ENCODE results near the gene ZSCAN23. TPM values are rescaled to one million over a fixed set of nuclear protein-coding genes. Genes with fewer than 3 reads are reported as not detected.

Gene ZSCAN23
- total and polyA plus RNA-seq, 4 donors, result 0.06 to 0.65 (median 0.42) TPM; not detected in 1

- TF ChIP-seq REST (IDR thresholded peaks at IDR 0.05) (no peak), FOXA1 (IDR thresholded peaks at IDR 0.05) (no peak)
Measured at GRCh38 chr6:28489366-28490204, 46.3 kb upstream of the ZSCAN23 start (continued).

GRCh38 chr6:28488916-28489365 is 45.6 kb upstream of the ZSCAN23 start:
- no peak overlapping the region for H3K4me3 ChIP-seq (ENCODE audit: low read depth in 1 of 3, low read length in 3 of 3)
- WGBS, result 28% methylated on average over 14 of the region's 14 CpGs
- no peak overlapping the region for H3K27ac ChIP-seq (ENCODE audit: low read depth in 1 of 2, low read length in 2 of 2)
- DNase-seq (ENCODE audit: low spot score), result no peak
- no peaks in the 10 kb centered on the region for H3K36me3 ChIP-seq (ENCODE audit: control insufficient read depth in 4 of 4, insufficient read depth in 3 of 4, low read depth in 1 of 4, low read length in 3 of 4)
- H3K4me1 ChIP-seq (ENCODE audit: control insufficient read depth in 4 of 4, insufficient read depth in 4 of 4, low read length in 3 of 4), result peaks cover 0 to 3% (median 1%) of the 10 kb centered on the region in 4 donors
- peaks cover 0 to 13% (median 6%) of the 10 kb centered on the region in 4 donors for H3K27me3 ChIP-seq (ENCODE audit: control insufficient read depth in 4 of 4, insufficient read depth in 4 of 4, low read length in 3 of 4)
- no peak overlapping the region for H3K9ac ChIP-seq (ENCODE audit: low read depth in 1 of 2, low read length in 2 of 2)
- no peak for TF ChIP-seq RXRA (IDR thresholded peaks at IDR 0.05)
- H3K9me3 ChIP-seq (ENCODE audit: control insufficient read depth in 4 of 4, low read length in 3 of 4), result peaks cover 0 to 2% (median 0%) of the 10 kb centered on the region in 4 donors

DNA sequence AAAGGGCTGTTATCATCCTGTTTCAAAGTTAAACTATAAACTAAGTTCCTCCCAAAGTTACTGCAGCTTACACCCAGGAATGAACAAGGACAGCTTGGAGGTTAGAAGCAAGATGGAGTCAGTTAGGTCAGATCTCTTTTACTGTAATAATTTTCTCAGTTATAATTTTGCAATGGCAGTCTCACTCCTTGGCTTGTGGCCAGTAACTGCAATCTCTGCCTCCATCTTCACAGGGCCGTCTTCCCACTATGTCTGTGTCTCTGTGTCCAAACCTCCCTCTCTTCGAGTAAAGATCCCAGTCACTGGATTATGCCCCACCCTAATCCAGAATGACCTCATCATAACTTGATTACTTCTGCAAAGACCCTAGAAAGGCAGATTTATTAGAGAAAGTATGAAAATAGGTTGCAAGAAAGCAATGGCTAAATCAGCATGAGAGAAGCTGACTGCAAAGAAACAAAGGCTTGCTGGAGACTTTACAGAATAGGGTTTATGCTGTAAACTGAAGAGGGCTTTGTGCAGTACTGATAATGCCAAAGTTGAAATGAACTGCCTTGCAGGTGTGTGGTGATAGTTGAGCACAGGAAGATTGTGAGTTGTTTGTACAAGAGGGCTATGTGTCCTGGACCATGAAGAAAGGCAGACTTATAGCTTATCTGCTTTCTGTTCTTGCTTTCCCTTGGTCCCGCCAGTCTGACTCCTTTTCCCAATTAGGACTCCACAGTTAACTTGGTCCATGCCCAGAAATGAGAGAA is 43.9 kb upstream of the ZSCAN23 start:
- TF ChIP-seq TAF1 (conservative IDR thresholded peaks at IDR 0.05) (no peak), YY1 (IDR thresholded peaks at IDR 0.05) (no peak), RAD21 (IDR thresholded peaks at IDR 0.05) (no peak), ATF3 (IDR thresholded peaks at IDR 0.05) (no peak), FOXA2 (IDR thresholded peaks at IDR 0.05) (no peak), HNF4A (conservative IDR thresholded peaks at IDR 0.05) (no peak), JUND (IDR thresholded peaks at IDR 0.05) (no peak), EGR1 (IDR thresholded peaks at IDR 0.05; ENCODE audit: low read depth in 2 of 2) (no peak), NR2F2 (IDR thresholded peaks at IDR 0.05) (no peak), FOXA1 (IDR thresholded peaks at IDR 0.05) (no peak), SP1 (IDR thresholded peaks at IDR 0.05) (no peak), RXRA (IDR thresholded peaks at IDR 0.05) (no peak), MAX (IDR thresholded peaks at IDR 0.05) (no peak), HNF4G (IDR thresholded peaks at IDR 0.05) (no peak), GABPA (IDR thresholded peaks at IDR 0.05 in 1 of 2, conservative IDR thresholded peaks at IDR 0.05 in 1 of 2) (no peak), CTCF (IDR thresholded peaks at IDR 0.05; ENCODE audit: low read depth, low read length, missing input control) (no peak)
- TF ChIP-seq, protein P1, sequence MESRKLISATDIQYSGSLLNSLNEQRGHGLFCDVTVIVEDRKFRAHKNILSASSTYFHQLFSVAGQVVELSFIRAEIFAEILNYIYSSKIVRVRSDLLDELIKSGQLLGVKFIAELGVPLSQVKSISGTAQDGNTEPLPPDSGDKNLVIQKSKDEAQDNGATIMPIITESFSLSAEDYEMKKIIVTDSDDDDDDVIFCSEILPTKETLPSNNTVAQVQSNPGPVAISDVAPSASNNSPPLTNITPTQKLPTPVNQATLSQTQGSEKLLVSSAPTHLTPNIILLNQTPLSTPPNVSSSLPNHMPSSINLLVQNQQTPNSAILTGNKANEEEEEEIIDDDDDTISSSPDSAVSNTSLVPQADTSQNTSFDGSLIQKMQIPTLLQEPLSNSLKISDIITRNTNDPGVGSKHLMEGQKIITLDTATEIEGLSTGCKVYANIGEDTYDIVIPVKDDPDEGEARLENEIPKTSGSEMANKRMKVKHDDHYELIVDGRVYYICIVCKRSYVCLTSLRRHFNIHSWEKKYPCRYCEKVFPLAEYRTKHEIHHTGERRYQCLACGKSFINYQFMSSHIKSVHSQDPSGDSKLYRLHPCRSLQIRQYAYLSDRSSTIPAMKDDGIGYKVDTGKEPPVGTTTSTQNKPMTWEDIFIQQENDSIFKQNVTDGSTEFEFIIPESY (IDR thresholded peaks at IDR 0.05), result no peak
- WGBS, result 71% methylated on average over 3 of the region's 3 CpGs
- Histone ChIP-seq H3K27me3 (ENCODE audit: control insufficient read depth in 4 of 4, insufficient read depth in 4 of 4, low read length in 3 of 4) (peaks cover 0 to 13% (median 6%) of the 10 kb centered on the region in 4 donors), H3K27ac (ENCODE audit: low read depth in 1 of 2, low read length in 2 of 2) (no peak overlapping the region), H3K9ac (ENCODE audit: low read depth in 1 of 2, low read length in 2 of 2) (no peak overlapping the region), H3K9me3 (ENCODE audit: control insufficient read depth in 4 of 4, low read length in 3 of 4) (peaks cover 0 to 2% (median 0%) of the 10 kb centered on the region in 4 donors), H3K4me1 (ENCODE audit: control insufficient read depth in 4 of 4, insufficient read depth in 4 of 4, low read length in 3 of 4) (peaks cover 0 to 3% (median 1%) of the 10 kb centered on the region in 4 donors), H3K4me3 (ENCODE audit: low read depth in 1 of 3, low read length in 3 of 3) (no peak overlapping the region), H3K36me3 (ENCODE audit: control insufficient read depth in 4 of 4, insufficient read depth in 3 of 4, low read depth in 1 of 4, low read length in 3 of 4) (no peaks in the 10 kb centered on the region)
- DNase-seq (ENCODE audit: low spot score), result no peak

Data from liver (tissue), 9 donors.